GM18519 (cell line): ENCODE data around the gene RAB44.

Experiments used
- ATAC-seq: cut with Tn5 transposase; IDR thresholded peaks from one replicate; pipeline ENCODE4 v1.9.1; 2021; ENCODE audit warnings: mild to moderate bottlenecking, moderate library complexity; ENCODE audit not compliant: unreplicated experiment, low FRiP score

RAB44 gene

DNA sequence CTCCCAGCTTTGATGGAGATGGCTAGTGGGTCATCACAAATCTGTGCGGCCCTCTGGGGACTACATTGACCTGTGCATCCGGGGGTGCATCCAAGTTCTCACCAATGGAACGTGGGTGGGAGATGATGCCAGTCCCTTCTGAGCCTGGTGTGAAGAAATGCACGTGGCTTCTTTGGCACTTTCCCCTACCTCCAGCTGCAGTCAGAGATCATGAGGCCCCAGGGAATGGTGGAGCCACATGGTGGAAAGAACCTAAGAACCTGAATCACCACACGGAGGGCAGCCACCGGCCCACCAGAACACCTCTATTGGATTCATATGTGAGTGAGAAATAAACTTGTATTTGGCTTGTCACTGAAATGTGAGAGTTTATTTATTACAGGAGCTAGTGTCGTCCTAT is 29.0 kb upstream of the RAB44 start:
- no peak for ATAC-seq

DNA sequence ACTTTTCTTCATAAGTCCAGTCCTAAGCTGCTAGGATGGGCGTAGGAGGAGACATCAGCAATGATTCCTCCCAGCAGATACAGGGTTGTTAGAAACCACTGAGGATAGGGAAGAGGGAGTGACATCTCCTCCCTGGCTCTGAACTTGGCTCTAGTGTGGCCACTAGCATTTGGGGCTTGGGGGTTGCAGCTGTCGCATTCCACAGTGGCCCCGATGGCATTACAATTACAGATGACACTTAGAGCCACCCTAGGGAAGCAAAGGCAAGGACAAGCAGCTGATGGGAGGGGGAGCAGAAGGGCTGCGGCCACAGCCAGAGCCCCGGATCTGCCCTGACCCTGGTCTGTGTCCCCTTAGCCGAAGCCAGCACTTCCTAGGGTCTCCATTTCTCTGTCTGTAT is 28.6 kb upstream of the RAB44 start:
- no peak for ATAC-seq

DNA sequence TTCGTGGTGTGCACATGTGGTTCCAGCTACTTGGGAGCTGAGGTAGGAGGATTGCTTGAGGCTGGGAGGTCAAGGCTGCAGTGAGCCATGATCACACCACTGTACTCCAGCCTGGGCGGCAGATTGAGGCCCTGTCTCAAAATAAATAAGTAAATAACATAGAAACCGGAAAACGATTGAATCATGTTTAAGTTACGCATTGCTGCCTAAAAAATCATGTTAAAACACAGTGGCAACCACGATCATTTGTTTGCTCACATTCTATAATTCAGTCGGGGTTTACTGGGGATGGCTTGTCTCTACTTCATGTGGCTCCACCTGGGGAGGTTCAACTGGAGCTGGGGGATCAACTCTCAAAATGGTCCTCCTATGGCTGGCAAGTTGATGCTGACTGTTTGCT is 27.4 kb upstream of the RAB44 start:
- ATAC-seq = no peak

DNA sequence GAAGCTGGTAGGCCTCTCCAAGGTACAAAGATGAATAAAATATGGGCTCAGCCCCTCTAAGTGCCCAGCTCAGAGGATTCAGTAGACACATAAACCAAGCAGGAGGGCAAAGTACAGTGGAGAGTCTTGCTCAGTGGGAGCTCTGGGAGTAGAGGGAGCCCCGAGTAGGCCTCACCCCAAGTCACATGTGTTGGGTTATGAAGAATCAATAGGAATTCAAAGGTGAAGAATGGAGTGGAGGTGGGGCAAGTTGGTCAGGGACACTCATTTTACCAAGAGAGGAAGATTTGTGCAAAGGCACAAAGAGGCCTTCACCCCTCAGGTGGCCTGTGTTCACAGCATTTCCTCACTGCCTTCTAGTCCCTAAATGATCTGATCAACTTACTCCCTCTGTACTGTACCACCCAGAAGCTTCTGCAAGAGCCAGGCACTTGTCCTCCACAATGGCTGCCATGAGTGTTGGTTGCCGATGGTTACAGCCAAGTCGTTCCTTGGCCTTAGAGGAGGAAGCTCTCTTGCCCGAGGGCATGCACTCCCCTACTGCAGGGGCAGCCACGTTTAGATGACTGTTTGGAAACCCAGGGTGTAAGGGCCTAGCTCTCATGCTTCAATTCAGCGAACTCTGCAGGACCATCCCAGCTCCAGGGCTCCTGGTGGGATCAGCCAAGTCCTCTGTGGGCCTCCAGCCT is 25.8 kb upstream of the RAB44 start:
- ATAC-seq = no peak

DNA sequence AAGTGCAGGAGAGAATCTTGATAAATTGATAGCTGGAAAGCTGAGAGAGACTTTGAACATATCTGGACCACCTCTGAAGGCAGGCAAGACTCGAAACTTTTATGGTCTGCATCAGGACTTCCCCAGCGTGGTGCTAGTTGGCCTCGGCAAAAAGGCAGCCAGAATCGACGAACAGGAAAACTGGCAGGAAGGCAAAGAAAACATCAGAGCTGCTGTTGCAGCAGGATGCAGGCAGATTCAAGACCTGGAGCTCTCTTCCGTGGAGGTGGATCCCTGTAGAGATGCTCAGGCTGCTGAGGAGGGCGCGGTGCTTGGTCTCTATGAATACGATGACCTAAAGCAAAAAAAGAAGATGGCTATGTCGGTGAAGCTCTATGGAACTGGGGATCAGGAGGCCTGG is 23.7 kb upstream of the RAB44 start:
- ATAC-seq = no peak

DNA sequence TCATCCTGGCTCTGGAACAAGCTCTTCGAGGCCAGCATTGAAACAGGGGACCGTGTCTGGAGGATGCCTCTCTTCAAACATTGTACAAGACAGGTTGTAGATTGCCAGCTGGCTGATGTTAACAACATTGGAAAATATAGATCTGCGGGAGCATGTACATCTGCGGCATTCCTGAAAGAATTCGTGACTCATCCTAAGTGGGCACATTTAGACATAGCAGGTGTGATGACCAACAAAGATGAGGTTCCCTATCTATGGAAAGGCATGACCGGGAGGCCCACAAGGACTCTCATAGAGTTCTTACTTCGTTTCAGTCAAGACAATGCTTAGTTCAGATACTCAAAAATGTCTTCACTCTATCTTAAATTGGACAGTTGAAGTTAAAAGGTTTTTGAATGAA is 22.7 kb upstream of the RAB44 start:
- no peak for ATAC-seq

DNA sequence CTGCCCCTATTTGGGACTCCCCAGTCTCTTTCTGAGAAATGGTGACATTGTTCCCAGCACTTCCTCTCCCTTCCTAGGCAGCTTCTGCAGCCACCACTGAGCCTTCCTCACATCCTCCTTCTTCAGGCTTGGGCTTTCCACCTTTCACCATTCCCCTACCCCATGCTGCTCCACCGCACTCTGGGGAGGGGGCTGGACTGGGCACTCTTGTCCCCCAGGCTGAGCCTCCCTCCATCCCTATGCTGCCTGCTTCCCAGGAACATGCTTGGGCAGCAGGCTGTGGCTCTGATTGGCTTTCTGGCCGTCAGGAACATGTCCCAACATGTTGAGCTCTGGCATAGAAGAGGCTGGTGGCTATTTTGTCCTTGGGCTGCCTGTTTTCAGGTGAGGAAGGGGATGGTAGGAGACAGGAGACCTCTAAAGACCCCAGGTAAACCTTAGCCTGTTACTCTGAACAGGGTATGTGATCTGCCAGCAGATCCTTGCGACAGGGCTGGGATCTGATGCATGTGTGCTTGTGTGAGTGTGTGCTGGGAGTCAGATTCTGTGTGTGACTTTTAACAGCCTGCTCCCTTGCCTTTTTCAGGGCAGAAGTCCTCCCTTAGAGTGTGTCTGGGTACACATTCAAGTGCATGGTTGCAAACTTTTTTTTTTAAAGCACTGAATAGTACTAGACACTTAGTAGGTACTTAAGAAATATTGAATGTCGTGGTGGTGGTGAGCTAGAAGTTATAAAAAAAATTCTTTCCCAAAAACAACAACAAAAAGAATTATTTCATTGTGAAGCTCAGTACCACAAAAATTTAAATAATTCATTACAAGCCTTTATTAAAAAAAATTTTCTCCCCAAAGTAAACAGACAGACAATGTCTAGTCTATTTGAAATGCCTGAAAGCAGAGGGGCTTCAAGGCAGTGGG is 21.2 kb upstream of the RAB44 start:
- ATAC-seq = no peak

DNA sequence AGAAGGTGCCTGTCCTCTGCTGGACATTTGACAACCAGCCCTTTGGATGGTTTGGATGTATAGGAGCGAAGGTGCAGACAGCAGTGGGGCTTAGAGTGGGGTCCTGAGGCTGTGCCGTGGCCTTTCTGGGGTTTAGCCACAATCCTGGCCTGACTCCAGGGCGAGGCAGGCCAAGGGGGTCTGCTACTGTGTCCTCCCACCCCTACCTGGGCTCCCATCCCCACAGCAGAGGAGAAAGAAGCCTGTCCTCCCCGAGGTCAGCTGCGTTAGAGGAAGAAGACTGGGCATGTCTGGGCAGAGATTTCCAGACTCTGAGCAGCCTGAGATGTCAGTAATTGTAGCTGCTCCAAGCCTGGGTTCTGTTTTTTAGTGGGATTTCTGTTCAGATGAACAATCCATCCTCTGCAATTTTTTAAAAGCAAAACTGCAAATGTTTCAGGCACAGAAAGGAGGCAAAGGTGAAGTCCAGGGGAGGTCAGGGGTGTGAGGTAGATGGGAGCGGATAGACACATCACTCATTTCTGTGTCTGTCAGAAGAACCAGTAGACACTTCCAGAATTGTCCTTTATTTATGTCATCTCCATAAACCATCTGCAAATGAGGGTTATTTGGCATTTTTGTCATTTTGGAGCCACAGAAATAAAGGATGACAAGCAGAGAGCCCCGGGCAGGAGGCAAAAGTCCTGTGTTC is 20.4 kb upstream of the RAB44 start:
- no peak for ATAC-seq

DNA sequence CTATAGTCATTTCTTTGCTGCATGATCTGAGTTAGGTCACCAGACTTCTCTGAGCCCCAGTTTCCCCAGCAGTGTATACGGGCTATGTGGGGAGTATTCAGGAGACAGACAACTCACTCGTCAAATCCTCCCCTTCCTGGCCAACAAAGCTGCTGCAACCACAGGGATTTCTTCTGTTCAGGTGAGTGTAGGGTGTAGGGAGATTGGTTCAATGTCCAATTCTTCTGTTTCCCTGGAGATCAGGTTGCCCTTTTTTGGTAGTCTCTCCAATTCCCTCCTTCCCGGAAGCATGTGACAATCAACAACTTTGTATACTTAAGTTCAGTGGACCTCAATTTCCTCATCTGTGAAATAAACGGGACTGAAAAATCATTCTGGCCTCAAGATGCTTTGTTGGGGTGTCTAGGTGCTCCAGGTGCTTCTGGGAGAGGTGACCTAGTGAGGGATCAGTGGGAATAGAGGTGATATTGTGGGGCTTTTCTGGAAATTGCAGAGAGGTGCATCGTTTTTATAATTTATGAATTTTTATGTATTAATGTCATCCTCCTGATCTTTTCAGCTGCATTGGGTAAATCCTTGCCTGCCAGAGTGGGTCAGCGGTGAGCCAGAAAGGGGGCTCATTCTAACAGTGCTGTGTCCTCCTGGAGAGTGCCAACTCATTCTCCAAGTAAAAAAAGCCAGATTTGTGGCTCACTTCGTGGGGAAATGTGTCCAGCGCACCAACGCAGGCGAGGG is 19.7 kb upstream of the RAB44 start:
- ATAC-seq = peak; percentile 1

DNA sequence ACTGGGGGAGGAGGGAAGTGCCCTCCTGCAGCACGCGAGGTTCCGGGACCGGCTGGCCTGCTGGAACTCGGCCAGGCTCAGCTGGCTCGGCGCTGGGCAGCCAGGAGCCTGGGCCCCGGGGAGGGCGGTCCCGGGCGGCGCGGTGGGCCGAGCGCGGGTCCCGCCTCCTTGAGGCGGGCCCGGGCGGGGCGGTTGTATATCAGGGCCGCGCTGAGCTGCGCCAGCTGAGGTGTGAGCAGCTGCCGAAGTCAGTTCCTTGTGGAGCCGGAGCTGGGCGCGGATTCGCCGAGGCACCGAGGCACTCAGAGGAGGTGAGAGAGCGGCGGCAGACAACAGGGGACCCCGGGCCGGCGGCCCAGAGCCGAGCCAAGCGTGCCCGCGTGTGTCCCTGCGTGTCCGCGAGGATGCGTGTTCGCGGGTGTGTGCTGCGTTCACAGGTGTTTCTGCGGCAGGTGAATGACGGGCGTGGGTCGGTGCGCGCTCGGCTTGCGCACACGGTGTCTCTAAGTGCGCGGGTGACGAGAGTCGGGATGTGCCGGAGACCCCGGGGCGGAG is 19.1 kb upstream of the RAB44 start, which contains the start of gene CDKN1A:
CDKN1A (plus strand) TSS at position 227 of the 555 bp plus-strand sequence. CDS start 5,388 bp downstream, outside the sequence.
- peak; percentile 33 for ATAC-seq

DNA sequence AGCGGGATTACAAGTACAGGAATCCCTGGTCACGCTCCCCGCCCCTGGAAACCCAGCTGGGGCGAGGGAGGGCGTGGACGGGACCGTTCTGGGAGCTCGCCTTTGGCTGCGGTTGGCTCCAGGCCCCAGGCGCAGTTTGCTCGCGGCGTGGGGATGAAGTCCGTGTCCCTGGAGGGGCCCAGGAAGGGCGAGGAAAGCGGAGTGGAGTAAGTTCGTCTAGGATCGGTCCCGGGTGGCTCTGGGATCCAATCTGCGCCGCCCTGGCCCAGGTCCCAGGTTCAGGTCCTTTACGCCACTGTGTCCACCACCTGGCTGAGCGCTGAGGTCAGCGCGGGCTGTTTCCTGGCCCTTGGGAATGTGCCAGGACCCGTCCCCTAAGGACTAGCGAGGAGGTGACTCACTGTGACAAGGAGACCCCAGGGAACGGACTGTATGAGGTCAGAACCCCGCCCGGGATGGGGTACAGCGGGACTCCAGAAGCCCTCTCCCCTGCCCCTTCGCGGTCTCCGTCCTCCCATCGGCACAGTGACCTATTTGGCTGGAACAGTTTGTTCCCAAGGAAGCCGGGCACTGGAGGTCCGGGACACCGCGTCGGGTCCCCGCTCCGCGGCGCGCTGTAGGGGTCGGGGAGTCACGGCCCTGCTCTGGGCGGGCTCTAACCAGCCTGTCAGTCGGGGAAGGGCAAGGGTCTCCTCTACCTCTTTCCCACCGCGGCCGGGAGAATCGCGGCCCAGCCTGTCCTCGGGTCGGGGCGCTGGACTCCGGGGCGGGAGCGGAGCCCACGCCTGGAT is 18.4 kb upstream of the RAB44 start:
- no peak for ATAC-seq

DNA sequence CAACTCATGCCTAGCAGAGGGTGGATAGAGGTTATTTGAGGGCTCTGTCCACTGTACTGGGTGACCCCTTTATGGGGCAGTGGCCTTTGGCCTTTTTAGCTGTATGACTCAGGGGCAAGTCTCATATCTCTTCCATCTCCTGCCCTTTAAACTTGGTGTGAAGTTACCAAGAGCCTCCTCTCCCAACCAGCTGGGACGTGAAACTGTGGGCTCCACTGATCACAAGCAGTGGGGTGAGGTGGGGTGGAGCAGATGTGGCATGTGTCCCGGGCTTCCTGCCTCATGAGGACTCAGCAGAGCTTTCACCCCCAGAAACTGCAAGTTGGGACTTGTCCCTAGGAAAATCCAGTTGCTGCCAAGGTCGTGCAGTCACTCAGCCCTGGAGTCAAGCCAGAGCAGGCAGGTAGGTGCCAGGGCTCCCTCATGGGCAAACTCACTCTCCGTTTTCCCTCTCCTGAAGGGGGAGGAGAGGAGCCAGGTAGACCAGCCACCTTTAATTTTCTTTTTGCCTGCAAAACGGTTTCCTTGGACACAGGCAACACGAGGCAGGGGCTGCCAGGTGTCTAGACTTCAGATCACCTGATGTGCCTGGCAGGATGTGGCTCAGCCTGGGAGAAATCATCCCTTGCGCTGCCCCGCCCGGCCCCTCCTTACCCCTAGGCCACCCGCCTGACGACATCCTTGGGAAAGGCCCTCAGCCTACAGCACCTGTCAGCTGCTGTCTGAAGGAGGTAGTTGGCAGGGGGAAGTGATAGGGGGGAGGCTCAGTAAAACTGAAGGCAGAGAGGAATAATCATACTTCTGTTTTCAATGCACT is 15.1 kb upstream of the RAB44 start:
- no peak for ATAC-seq

DNA sequence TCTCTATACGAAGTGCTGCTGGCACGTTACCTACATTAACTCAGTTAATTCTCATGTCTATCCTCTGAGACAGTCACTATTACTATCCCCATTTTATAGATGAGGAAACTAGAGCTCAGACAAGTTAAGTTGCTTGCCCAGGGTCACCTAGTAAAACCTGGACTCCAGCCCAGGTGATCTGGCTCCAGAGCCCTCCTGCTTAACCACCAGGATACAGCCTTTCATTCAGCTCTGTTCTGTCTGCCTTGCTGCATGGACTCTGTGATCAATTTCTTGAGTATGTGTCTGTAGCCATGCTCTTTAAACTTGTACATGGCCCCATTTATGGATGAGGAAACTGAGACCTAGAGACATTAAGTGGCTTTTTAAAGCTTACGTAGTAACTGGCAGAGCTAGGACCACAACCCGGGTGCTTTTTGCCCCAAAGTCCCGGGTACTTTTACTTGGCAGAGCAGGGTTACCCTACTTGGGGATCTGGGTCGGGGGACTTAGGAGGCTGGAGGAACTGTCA is 14.4 kb upstream of the RAB44 start:
- no peak for ATAC-seq

DNA sequence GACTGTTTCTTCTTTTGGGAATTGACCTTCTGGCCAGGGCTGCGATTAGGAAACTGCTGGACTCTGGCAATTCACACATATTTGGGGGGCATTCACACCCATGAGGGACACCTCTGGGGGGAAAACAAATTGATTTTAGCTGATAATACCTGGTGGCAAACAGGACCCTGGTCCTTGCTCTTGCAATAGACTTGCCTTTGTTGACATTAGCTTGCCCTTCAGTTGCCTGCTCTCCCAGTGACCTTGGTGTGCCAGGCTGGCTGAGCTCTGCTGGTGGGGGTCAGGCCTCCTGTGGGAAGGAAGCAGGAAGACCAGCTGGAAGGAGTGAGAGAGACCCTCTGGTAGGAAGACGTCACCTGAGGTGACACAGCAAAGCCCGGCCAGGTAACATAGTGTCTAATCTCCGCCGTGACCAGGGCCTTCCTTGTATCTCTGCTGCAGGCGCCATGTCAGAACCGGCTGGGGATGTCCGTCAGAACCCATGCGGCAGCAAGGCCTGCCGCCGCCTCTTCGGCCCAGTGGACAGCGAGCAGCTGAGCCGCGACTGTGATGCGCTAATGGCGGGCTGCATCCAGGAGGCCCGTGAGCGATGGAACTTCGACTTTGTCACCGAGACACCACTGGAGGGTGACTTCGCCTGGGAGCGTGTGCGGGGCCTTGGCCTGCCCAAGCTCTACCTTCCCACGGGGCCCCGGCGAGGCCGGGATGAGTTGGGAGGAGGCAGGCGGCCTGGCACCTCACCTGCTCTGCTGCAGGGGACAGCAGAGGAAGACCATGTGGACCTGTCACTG is 13.8 kb upstream of the RAB44 start:
- ATAC-seq = no peak

DNA sequence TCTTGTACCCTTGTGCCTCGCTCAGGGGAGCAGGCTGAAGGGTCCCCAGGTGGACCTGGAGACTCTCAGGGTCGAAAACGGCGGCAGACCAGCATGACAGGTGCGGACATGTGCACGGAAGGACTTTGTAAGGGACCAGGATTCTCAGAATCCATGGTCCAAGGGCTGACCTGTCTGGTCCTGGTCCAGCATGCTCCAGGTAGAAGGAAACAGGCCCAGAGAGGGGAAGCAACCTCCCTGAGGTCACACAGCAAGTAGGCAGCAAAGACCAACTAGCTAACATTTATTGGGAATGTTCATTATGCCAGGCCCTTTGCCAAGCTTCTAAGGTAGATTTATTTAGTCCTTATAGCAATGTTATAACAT is 13.2 kb upstream of the RAB44 start:
- no peak for ATAC-seq

DNA sequence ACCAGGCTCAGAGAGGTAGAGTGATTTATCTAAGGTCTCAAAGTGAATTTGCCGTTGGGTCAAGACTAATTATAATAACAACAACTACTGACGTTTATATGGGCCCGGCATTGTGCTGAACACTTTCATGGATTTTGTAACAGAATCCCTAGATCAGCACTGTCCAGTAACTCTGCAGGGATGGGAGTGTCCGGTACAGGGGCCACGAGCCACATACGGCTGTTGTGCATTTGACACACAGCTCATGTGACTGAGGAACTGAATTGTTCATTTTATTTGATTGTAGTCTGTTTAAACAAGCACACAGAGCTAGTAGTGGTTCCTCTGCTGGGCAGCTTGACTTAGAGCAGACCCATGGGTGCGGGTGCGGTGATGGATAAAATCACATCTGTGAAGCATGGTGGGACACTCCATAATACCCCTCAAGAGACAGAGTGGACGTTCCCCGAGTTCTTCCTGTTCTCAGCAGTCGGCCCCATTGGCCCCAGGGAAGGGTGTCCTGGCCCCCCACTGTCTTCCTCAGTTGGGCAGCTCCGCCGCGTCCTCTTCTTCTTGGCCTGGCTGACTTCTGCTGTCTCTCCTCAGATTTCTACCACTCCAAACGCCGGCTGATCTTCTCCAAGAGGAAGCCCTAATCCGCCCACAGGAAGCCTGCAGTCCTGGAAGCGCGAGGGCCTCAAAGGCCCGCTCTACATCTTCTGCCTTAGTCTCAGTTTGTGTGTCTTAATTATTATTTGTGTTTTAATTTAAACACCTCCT is 12.3 kb upstream of the RAB44 start:
- ATAC-seq = no peak
